Common myeloid progenitor, CD34-positive (primary cell): ENCODE results near the gene NPIPA5.
"Not testable (repeated sequence)": the region's sequence is repeated elsewhere in the genome, so short reads cannot be mapped to it uniquely, and the experiment has no call there.

ENCODE experiments used
- CTCF ChIA-PET: fragments of 350-600 bp; sonication (Branson Sonifier 250); formaldehyde crosslinking; loops from one replicate; lab custom pipeline; 2021; ENCODE audit warnings: antibody characterized with exemption; lab: Charles Lee
- POLR2A ChIA-PET: fragments of 350-600 bp; sonication (Branson Sonifier 250); formaldehyde crosslinking; loops from one replicate; lab custom pipeline; 2021; ENCODE audit warnings: antibody characterized with exemption; lab: Charles Lee
- DNase-seq, 3 donors: peaks; one replicate each; pipeline versions ENCODE4 v3.0.0 to v3.0.0-alpha.2; 2013
- H3K27ac ChIP-seq, 2 experiments: 1 replicate in 1 of 2; 2 replicates in 1 of 2; pipeline ENCODE4 v1.7.0; 2013; ENCODE audit warnings: inconsistent platforms in 2 of 2, low read length in 2 of 2, mild to moderate bottlenecking in 2 of 2, low read depth in 1 of 2, moderate library complexity in 1 of 2; ENCODE audit not compliant: severe bottlenecking in 2 of 2, insufficient read depth in 1 of 2, poor library complexity in 1 of 2
- H3K27me3 ChIP-seq, 5 experiments: replicated peaks in 2 of 5; 1 replicate in 3 of 5; 2 replicates in 2 of 5; pipeline versions ENCODE4 v1.6.1 to v1.7.0; 2013; ENCODE audit warnings: low read length in 4 of 5, mild to moderate bottlenecking in 2 of 5, moderate library complexity in 2 of 5, inconsistent platforms in 1 of 5; ENCODE audit not compliant: insufficient read depth in 5 of 5, control insufficient read depth in 4 of 5
- H3K36me3 ChIP-seq, 4 experiments: 1 replicate in 2 of 4; 2 replicates in 2 of 4; pipeline versions ENCODE4 v1.6.1 to v1.7.0; 2013; ENCODE audit warnings: low read length in 3 of 4, control low read depth in 1 of 4, mild to moderate bottlenecking in 1 of 4; ENCODE audit not compliant: control insufficient read depth in 4 of 4, insufficient read depth in 4 of 4
- H3K4me1 ChIP-seq, 4 experiments: 1 replicate in 3 of 4; 2 replicates in 1 of 4; pipeline versions ENCODE4 v1.6.1 to v1.7.1; 2013; ENCODE audit warnings: low read length in 3 of 4, mild to moderate bottlenecking in 3 of 4, control low read depth in 1 of 4, inconsistent platforms in 1 of 4, moderate library complexity in 1 of 4; ENCODE audit not compliant: control insufficient read depth in 4 of 4, insufficient read depth in 4 of 4; ENCODE audit errors: control extremely low read depth in 1 of 4
- H3K4me3 ChIP-seq, 7 experiments: 1 replicate in 4 of 7; 2 replicates in 3 of 7; pipeline versions ENCODE4 v1.5.1 to v1.7.0; 2013; ENCODE audit warnings: mild to moderate bottlenecking in 7 of 7, low read length in 6 of 7, moderate library complexity in 6 of 7, inconsistent platforms in 2 of 7, low read depth in 2 of 7, control low read depth in 1 of 7; ENCODE audit not compliant: insufficient read depth in 4 of 7, control insufficient read depth in 1 of 7; ENCODE audit errors: extremely low read depth in 1 of 7
- H3K9me3 ChIP-seq, 5 experiments: 1 replicate in 4 of 5; 2 replicates in 1 of 5; pipeline versions ENCODE4 v1.6.1 to v1.7.1; 2013; ENCODE audit warnings: low read length in 4 of 5, mild to moderate bottlenecking in 2 of 5, inconsistent platforms in 1 of 5, low read depth in 1 of 5, moderate library complexity in 1 of 5; ENCODE audit not compliant: control insufficient read depth in 4 of 5, insufficient read depth in 2 of 5; ENCODE audit errors: control extremely low read depth in 1 of 5
- WGBS: methylation state at CpG from one replicate; pipeline ENCODE4 v1.1.5; 2013; ENCODE audit not compliant: insufficient coverage; 5-methylcytosine and 5-hydroxymethylcytosine counted together

Gene NPIPA5

GRCh38 chr16:15401972-15402371, 23.9 kb upstream of the NPIPA5 start:
- ChIA-PET POLR2A (no interaction called here), CTCF (no interaction called here)
- Histone ChIP-seq H3K36me3 (peaks cover 0 to 9% (median 3%) of the 10 kb centered on the region in 4 experiments), H3K9me3 (no peaks in the 10 kb centered on the region), H3K27ac (no peak overlapping the region), H3K4me1 (no peaks in the 10 kb centered on the region), H3K4me3 (no peak overlapping the region), H3K27me3 (no peaks in the 10 kb centered on the region)
- 91% methylated on average over 1 of the region's 3 CpGs for WGBS
- no peak for DNase-seq

GRCh38 chr16:15400314-15400713, 22.2 kb upstream of the NPIPA5 start:
- WGBS = 97% methylated on average over 6 of the region's 6 CpGs
- H3K4me1 ChIP-seq, DNase-seq, CTCF ChIA-PET, H3K9me3 ChIP-seq, H3K27ac ChIP-seq, POLR2A ChIA-PET, H3K36me3 ChIP-seq, H3K4me3 ChIP-seq, H3K27me3 ChIP-seq: not testable (repeated sequence)

- CTCF ChIA-PET = no interaction called here
These were observed 21.2 kb upstream of the NPIPA5 start for GRCh38 chr16:15399317-15399716.

GRCh38 chr16:15398618-15399316, 20.7 kb upstream of the NPIPA5 start:
- peaks cover 0 to 8% (median 3%) of the 10 kb centered on the region in 4 experiments for H3K36me3 ChIP-seq
- DNase-seq = no peak
- POLR2A ChIA-PET = no interaction called here
- no peaks in the 10 kb centered on the region for H3K9me3 ChIP-seq
- no peaks in the 10 kb centered on the region for H3K27me3 ChIP-seq
- no peak overlapping the region for H3K4me3 ChIP-seq
- 95% methylated on average over 11 of the region's 14 CpGs for WGBS
- CTCF ChIA-PET = no interaction called here
- peaks cover 0 to 8% (median 1%) of the 10 kb centered on the region in 4 experiments for H3K4me1 ChIP-seq
- no peak overlapping the region for H3K27ac ChIP-seq

More at GRCh38 chr16:15399317-15399716, 21.2 kb upstream of the NPIPA5 start:
- no peaks in the 10 kb centered on the region for H3K27me3 ChIP-seq
- DNase-seq = no peak
- POLR2A ChIA-PET = no interaction called here
- H3K9me3 ChIP-seq = no peaks in the 10 kb centered on the region
- H3K36me3 ChIP-seq = peaks cover 0 to 9% (median 3%) of the 10 kb centered on the region in 4 experiments
- no peak overlapping the region for H3K27ac ChIP-seq
- no peak overlapping the region for H3K4me3 ChIP-seq
- peaks cover 0 to 8% (median 1%) of the 10 kb centered on the region in 4 experiments for H3K4me1 ChIP-seq
- WGBS = 100% methylated on average over 3 of the region's 3 CpGs

GRCh38 chr16:15396948-15397594, 19.0 kb upstream of the NPIPA5 start:
- WGBS = 100% methylated on average over 8 of the region's 11 CpGs
- no peak for DNase-seq
- Histone ChIP-seq H3K4me3 (no peak overlapping the region), H3K27me3 (no peaks in the 10 kb centered on the region), H3K4me1 (peaks cover 0 to 8% (median 1%) of the 10 kb centered on the region in 4 experiments), H3K9me3 (no peaks in the 10 kb centered on the region), H3K27ac (no peak overlapping the region), H3K36me3 (peaks cover 0 to 5% (median 0%) of the 10 kb centered on the region in 4 experiments)
- ChIA-PET POLR2A (no interaction called here), CTCF (no interaction called here)

- H3K9me3 ChIP-seq, DNase-seq, CTCF ChIA-PET, H3K27me3 ChIP-seq, H3K36me3 ChIP-seq, H3K4me1 ChIP-seq, H3K27ac ChIP-seq, POLR2A ChIA-PET: not testable (repeated sequence)
- 82% methylated on average over 8 of the region's 8 CpGs for WGBS
- H3K4me3 ChIP-seq = peak overlapping the region in 6 of 7 experiments; percentile 15 to 80 (median 70)
These were observed 18.4 kb upstream of the NPIPA5 start for GRCh38 chr16:15396509-15396829.
